BLaER1 treated with 17β-estradiol and CSF1 and Interleukin-3, amounts not matched to agents 10 nM and 100 nM (cell line): ENCODE data around the gene MINDY4.
A peak's percentile ranks its signal among the peaks of the same experiment; 100 is the strongest.

ENCODE experiments used
- H3K27ac ChIP-seq, 11 experiments: shearing (Covaris generic); formaldehyde crosslinking; 2 replicates each; pipeline ENCODE4 v1.8.1; 2022
- H3K27me3 ChIP-seq, 11 experiments: shearing (Covaris generic); formaldehyde crosslinking; 2 replicates each; pipeline ENCODE4 v1.8.1; 2022
- H3K36me3 ChIP-seq, 11 experiments: shearing (Covaris generic); formaldehyde crosslinking; 2 replicates each; pipeline ENCODE4 v1.8.1; 2022
- H3K4me1 ChIP-seq, 10 experiments: shearing (Covaris generic); formaldehyde crosslinking; 2 replicates each; pipeline ENCODE4 v1.8.1; 2022
- H3K4me2 ChIP-seq, 11 experiments: shearing (Covaris generic); formaldehyde crosslinking; 2 replicates each; pipeline ENCODE4 v1.8.1; 2022
- H3K4me3 ChIP-seq, 10 experiments: shearing (Covaris generic); formaldehyde crosslinking; 2 replicates each; pipeline ENCODE4 v1.8.1; 2022
- H3K9ac ChIP-seq, 11 experiments: shearing (Covaris generic); formaldehyde crosslinking; 2 replicates each; pipeline ENCODE4 v1.8.1; 2022
- H3K9me3 ChIP-seq, 11 experiments: shearing (Covaris generic); formaldehyde crosslinking; replicated peaks in 1 of 11; 2 replicates each; pipeline ENCODE4 v1.8.1; 2022
- H4K20me1 ChIP-seq, 11 experiments: shearing (Covaris generic); formaldehyde crosslinking; 2 replicates each; pipeline ENCODE4 v1.8.1; 2022
- Cebpa-rat ChIP-seq, 11 experiments: shearing (Covaris generic); IDR thresholded peaks; 2 replicates each; pipeline ENCODE4 v1.8.1; 2022

MINDY4 gene

DNA sequence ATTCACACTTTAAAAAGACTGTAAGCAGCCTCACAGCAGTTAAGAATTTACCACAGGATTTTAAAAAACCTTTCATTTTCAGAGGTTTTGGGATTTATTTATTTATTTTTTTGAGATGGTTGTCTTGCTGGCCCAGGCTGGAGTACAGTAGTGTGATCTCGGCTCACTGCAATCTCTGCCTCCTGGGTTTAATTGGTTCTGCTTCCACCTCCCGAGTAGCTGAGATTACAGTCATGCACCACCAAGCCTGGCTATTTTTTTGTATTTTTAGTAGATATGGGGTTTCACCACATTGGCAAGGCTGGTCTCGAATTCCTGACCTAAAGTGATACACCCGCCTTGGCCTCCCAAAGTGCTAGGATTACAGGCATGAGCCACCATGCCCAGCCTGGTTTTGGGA lies 19.1 kb downstream of the MINDY4 start:
- Histone ChIP-seq H3K4me3 (no peak overlapping the region), H3K27ac (no peak overlapping the region), H3K9ac (no peak overlapping the region), H3K4me1 (peaks cover 10 to 49% (median 41%) of the 10 kb centered on the region in 10 experiments; a peak in 19 of 20 replicates), H3K36me3 (peaks cover 0 to 15% (median 6%) of the 10 kb centered on the region in 11 experiments; a peak in 7 of 22 replicates), H3K9me3 (no peaks in the 10 kb centered on the region), H4K20me1 (no peaks in the 10 kb centered on the region), H3K27me3 (no peaks in the 10 kb centered on the region), H3K4me2 (peak overlapping the region in 2 of 11 experiments; percentile 5 to 15; a peak in 3 of 22 replicates)
- TF ChIP-seq Cebpa-rat (IDR thresholded peaks at IDR 0.05), result no peak

DNA sequence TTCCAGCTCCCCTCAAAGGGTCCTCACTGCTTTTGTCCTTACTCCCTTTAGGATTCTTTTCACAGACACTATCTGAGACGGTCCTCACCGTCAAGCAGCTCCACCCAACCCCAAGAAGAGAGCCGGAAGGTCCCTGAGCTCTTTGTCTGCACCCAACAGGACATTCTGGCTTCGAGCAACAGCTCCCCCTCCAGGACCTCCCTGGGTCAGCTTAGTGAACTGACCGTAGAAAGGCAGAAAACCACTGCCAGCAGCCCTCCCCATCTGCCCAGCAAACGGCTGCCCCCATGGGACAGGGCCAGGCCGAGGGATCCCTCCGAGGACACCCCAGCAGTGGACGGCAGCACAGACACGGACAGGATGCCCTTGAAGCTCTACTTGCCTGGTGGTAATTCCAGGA lies 19.9 kb downstream of the MINDY4 start:
- H3K4me1 ChIP-seq, result peaks cover 12 to 57% (median 49%) of the 10 kb centered on the region in 10 experiments
- TF ChIP-seq Cebpa-rat (IDR thresholded peaks at IDR 0.05), result no peak
- H3K27ac ChIP-seq, result no peak overlapping the region
- H3K9me3 ChIP-seq, result no peaks in the 10 kb centered on the region
- no peaks in the 10 kb centered on the region for H4K20me1 ChIP-seq
- no peak overlapping the region for H3K4me2 ChIP-seq
- H3K36me3 ChIP-seq, result peaks cover 0 to 12% (median 4%) of the 10 kb centered on the region in 11 experiments; a peak in 7 of 22 replicates
- H3K4me3 ChIP-seq, result no peak overlapping the region
- H3K9ac ChIP-seq, result no peak overlapping the region
- no peaks in the 10 kb centered on the region for H3K27me3 ChIP-seq

DNA sequence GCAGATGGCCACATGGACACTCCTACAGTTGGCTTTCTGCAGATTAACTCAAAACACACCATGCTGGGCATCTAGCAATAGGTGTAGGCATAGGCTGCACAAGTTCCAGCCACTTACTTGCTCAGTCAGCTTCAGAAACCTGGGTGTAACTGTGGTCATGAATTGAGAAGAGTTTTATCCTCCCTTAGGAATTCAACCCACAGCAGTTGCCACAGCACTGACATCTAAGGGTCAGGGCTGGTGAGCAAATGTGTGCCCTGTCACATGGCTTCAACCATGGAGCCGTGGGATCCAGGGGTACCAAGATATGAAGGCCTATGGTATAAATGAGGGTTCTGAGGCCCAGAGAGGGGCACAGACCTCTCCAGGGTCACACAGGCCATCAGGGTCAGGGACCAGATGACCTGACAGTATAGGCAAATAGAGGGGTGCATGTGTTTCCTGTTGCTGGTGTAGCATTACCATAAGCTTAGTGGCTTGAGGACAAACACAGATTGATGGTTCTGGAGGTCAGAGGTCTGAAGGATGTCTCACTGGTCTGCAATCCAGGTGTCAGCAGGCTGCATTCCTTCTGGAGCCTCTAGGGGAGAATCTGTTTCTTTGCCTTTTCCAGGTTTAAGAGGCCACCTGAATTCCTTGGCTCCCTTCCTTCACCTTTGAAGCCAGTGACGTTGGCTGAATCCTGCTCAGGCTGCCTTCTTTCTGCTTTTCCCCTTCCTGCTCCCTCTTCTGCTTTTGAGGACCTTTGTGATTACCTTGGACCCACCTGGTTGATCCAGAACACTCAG lies 24.1 kb downstream of the MINDY4 start:
- H3K4me1 ChIP-seq, result peaks cover 24 to 66% (median 63%) of the 10 kb centered on the region in 10 experiments
- peaks cover 0 to 15% (median 0%) of the 10 kb centered on the region in 11 experiments; a peak in 6 of 22 replicates for H4K20me1 ChIP-seq
- H3K36me3 ChIP-seq, result peaks cover 0 to 12% (median 0%) of the 10 kb centered on the region in 11 experiments; a peak in 4 of 22 replicates
- H3K4me3 ChIP-seq, result no peak overlapping the region
- TF ChIP-seq Cebpa-rat (IDR thresholded peaks at IDR 0.05), result no peak
- peak overlapping the region in 1 of 11 experiments; percentile 22; a peak in 2 of 22 replicates for H3K27ac ChIP-seq
- H3K27me3 ChIP-seq, result no peaks in the 10 kb centered on the region
- H3K4me2 ChIP-seq, result peak overlapping the region in 10 of 11 experiments; percentile 15 to 85 (median 62); a peak in 18 of 22 replicates
- H3K9me3 ChIP-seq, result no peaks in the 10 kb centered on the region
- no peak overlapping the region for H3K9ac ChIP-seq

DNA sequence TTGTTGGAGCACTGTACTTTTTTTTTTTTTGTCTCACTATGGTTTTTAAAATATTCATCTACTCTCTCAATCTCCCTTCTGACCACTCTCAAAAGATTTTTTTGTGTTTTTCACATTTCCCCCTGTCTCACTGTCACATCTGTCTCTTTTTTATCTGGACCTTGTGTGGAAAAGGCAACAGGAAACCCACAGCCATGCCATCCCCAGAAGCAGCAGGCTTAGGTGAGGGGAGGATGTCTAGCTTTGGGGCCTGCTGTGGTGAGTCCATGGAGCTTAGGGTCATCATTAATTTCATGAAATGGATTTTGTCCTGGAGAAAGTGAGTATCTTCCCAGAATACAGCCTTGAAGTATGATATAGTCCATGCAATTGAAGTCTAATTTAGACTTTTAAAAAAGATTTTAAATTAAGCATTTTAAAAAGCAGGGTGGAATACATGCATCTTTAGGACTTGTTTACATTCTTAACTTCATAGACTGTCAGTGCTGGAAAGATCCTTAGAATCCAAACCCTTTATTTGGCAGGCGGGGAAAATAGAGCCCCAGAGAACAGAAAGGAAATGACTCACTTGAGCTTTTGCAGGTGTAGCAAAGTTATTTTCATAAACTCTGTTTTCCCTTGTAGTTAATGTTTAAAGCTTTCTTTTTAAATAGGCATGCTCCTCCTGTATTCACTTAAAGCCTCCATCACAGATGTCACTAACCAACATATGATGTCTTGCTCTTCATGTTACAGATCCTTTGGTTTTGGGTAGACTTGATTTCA lies 25.1 kb downstream of the MINDY4 start:
- no peaks in the 10 kb centered on the region for H3K27me3 ChIP-seq
- no peak overlapping the region for H3K4me3 ChIP-seq
- H3K36me3 ChIP-seq, result peaks cover 0 to 10% (median 0%) of the 10 kb centered on the region in 11 experiments; a peak in 4 of 22 replicates
- no peak for TF ChIP-seq Cebpa-rat (IDR thresholded peaks at IDR 0.05)
- peaks cover 0 to 17% (median 0%) of the 10 kb centered on the region in 11 experiments; a peak in 6 of 22 replicates for H4K20me1 ChIP-seq
- H3K27ac ChIP-seq, result peak overlapping the region in 2 of 11 experiments; percentile 13 to 22; a peak in 2 of 22 replicates
- H3K4me2 ChIP-seq, result peak overlapping the region in 10 of 11 experiments; percentile 43 to 85 (median 62); a peak in 20 of 22 replicates
- peaks cover 27 to 72% (median 68%) of the 10 kb centered on the region in 10 experiments for H3K4me1 ChIP-seq
- H3K9me3 ChIP-seq, result no peaks in the 10 kb centered on the region
- no peak overlapping the region for H3K9ac ChIP-seq

DNA sequence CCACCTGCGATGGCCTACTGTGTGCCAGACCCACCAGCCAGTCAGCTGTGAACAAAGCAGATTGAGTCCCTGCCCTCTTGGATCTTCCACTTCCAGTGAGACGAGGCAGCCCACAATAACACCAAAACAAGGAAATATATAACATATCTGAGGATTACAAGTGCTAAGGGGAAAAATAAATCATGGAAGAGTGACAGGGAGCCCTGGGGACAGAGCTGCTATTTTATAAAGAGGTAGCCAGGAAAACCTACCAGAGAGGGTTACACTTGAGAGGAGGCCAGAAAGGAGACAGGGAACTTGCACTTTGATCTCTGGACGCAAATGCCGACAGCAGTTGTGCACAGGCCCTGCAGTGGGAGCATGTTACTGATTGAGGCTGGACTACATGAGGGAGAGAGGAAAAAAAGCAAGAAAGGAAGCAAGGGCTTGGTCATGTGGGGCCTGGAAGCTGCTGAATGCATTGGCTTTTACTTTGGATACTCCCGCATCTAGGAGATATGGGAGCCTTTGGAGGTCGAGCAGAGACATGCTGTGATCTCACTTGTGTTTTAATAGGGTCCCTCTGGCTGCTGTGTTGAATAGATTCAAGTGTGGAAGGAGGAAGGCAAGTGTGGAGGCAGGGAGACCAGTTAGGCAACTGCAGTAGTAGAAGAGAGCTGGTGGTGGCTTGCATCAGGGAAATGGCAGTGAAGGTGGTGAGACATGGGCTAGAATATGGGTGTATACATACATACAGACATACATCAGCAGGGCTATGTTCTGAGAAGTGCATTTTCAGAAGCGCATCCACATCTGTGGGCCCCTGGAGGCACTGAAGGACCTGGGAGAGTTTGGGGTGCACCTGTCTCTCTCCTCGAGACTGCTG lies 26.2 kb downstream of the MINDY4 start:
- H3K27me3 ChIP-seq, result no peaks in the 10 kb centered on the region
- no peak for TF ChIP-seq Cebpa-rat (IDR thresholded peaks at IDR 0.05)
- no peaks in the 10 kb centered on the region for H3K9me3 ChIP-seq
- no peak overlapping the region for H3K4me3 ChIP-seq
- peaks cover 27 to 79% (median 75%) of the 10 kb centered on the region in 10 experiments for H3K4me1 ChIP-seq
- H3K9ac ChIP-seq, result no peak overlapping the region
- 0 out of 22 replicates have a peak overlapping the region, but pooled peaks of 1 of the 11 experiments have one; percentile 6 for H3K27ac ChIP-seq
- H4K20me1 ChIP-seq, result peaks cover 0 to 17% (median 0%) of the 10 kb centered on the region in 11 experiments; a peak in 6 of 22 replicates
- no peaks in the 10 kb centered on the region for H3K36me3 ChIP-seq
- H3K4me2 ChIP-seq, result peak overlapping the region in 10 of 11 experiments; percentile 43 to 85 (median 62); a peak in 19 of 22 replicates

DNA sequence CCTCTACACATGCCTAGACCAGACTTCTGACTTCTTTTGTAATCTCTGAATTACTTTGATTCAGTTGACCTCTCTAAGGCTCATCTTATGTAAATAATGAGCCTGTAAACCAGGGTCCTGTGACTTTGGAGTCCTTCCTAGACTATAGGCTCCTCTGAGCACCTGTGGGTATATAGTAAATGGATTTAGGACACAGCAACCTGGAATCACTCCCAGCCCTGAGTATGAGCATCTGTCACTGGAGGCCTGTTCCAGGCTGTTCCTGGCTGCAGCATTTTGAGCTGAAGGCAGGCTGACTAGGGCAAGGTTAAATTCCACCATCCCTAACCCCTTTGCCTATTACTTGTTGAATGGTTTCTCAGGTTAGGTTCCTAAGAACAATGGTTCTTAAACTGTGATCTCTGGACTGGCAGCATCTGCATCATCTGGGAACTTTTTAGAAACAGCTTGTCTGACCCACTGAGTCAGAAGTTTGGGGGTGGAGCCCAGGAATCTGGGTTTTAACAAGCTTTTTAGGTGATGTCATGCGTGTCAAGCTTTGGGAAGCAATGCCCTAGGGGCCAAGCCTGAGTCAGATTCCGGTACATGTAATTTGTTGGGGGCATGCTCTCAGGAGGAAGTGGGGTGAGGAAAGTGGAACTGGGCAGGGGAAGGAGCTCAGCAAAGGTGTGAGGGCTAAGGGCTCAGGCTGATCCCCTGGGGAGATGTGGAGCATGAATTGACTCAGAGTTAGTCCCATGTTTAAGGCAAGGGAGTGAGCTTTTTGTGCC lies 28.2 kb downstream of the MINDY4 start:
- Histone ChIP-seq H3K4me1 (peaks cover 27 to 76% (median 75%) of the 10 kb centered on the region in 10 experiments), H4K20me1 (peaks cover 0 to 17% (median 0%) of the 10 kb centered on the region in 11 experiments; a peak in 6 of 22 replicates), H3K27me3 (no peaks in the 10 kb centered on the region), H3K9me3 (no peaks in the 10 kb centered on the region), H3K36me3 (no peaks in the 10 kb centered on the region), H3K4me2 (peak overlapping the region; percentile 35 to 86 (median 82)), H3K4me3 (no peak overlapping the region), H3K9ac (peak overlapping the region in 5 of 11 experiments; percentile 1 to 63 (median 15); a peak in 5 of 22 replicates), H3K27ac (peak overlapping the region in 8 of 11 experiments; percentile 39 to 79 (median 53); a peak in 15 of 22 replicates)
- TF ChIP-seq Cebpa-rat (IDR thresholded peaks at IDR 0.05), result peak in 4 of 11 experiments; percentile 20 to 63 (median 33); a peak in 4 of 22 replicates

DNA sequence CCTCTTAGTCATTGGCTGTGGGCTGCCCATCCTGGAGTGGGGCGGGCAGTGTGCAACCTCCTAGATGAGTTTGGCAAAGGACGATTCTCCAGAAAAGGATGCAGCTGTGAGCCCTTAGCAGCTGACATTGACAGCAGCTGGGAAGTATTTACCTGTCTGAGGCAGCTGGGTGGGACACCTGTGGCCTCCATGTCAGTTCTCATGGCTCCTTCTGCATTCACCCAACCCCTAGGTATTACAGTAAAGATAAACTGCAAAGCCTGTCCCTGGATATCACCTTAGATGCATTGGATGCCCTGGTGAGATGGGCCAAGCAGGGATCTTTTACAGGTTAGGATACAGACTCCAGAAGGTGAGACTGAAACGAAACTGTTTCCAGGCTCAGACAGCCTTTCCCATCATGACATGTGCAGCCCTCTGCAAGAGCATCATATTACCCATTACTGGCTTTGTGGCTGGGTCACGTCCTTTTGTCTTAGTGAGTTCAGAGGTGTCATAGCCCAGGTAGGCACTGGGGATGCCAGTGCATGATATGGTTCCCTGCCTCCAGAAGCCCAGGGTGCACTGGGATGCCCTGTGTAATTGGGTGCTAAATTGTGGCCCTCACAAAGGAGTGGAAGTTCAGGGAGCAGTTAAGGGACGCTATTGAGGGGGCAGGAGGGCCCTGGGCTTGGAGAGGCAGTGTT lies 28.9 kb downstream of the MINDY4 start:
- Histone ChIP-seq H3K27me3 (no peaks in the 10 kb centered on the region), H3K4me1 (peaks cover 27 to 69% (median 68%) of the 10 kb centered on the region in 10 experiments), H3K4me3 (no peak overlapping the region), H4K20me1 (peaks cover 0 to 17% (median 0%) of the 10 kb centered on the region in 11 experiments; a peak in 6 of 22 replicates), H3K36me3 (no peaks in the 10 kb centered on the region), H3K4me2 (peak overlapping the region; percentile 35 to 86 (median 82)), H3K9ac (peak overlapping the region in 6 of 11 experiments; percentile 13 to 63 (median 32); a peak in 11 of 22 replicates), H3K27ac (peak overlapping the region in 8 of 11 experiments; percentile 45 to 79 (median 58); a peak in 16 of 22 replicates), H3K9me3 (no peaks in the 10 kb centered on the region)
- peak in 1 of 11 experiments; percentile 44; a peak in 2 of 22 replicates for TF ChIP-seq Cebpa-rat (IDR thresholded peaks at IDR 0.05)
